A673 (cell line): Measurements from ENCODE around the gene SKAP1.

Experiments used
- EZH2 ChIP-seq: fragments of 200-600 bp; sonication (generic); IDR thresholded peaks from 2 replicates; pipeline ENCODE4 v1.6.1; 2017; ENCODE audit warnings: borderline replicate concordance, low read depth, mild to moderate bottlenecking, mixed read lengths, antibody characterized with exemption, low read length; ENCODE audit not compliant: poor library complexity, severe bottlenecking
- TF ChIP-seq, protein P1 (sequence below): fragments of 300-800, 200-600 bp; sonication (generic); conservative IDR thresholded peaks from 2 replicates; pipeline ENCODE4 v1.5.1; 2017; ENCODE audit warnings: low read depth, mild to moderate bottlenecking, antibody characterized with exemption, low read length, moderate library complexity, mixed read lengths

DNA sequence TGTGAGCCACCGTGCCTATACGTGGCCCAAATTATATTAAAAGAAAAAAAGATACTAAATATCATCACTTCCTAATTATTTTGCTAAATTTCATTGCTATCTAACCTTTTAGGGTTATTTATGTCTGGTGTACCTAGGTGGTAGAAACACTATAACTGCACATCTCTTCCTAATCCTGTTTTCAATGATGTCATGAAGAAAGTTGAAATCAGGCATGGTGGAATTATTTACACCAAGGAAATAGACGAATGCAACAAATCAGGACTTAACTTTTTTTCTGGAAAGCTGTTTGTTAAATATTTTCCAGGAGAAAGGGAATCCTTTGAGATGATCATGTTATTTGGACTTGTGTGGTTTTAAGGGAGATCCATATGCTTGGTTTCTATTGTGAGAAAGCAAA is 39.2 kb upstream of the SKAP1 start:
- TF ChIP-seq, protein P1, sequence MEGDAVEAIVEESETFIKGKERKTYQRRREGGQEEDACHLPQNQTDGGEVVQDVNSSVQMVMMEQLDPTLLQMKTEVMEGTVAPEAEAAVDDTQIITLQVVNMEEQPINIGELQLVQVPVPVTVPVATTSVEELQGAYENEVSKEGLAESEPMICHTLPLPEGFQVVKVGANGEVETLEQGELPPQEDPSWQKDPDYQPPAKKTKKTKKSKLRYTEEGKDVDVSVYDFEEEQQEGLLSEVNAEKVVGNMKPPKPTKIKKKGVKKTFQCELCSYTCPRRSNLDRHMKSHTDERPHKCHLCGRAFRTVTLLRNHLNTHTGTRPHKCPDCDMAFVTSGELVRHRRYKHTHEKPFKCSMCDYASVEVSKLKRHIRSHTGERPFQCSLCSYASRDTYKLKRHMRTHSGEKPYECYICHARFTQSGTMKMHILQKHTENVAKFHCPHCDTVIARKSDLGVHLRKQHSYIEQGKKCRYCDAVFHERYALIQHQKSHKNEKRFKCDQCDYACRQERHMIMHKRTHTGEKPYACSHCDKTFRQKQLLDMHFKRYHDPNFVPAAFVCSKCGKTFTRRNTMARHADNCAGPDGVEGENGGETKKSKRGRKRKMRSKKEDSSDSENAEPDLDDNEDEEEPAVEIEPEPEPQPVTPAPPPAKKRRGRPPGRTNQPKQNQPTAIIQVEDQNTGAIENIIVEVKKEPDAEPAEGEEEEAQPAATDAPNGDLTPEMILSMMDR = no peak
- no peak for TF ChIP-seq EZH2
